NCI-H774 (cell line): ENCODE measurements around the gene NRL.

ENCODE experiments used
- DNase-seq: peaks from one replicate; lab custom pipeline; 2025; lab: John Stamatoyannopoulos, UW

The NRL gene

DNA sequence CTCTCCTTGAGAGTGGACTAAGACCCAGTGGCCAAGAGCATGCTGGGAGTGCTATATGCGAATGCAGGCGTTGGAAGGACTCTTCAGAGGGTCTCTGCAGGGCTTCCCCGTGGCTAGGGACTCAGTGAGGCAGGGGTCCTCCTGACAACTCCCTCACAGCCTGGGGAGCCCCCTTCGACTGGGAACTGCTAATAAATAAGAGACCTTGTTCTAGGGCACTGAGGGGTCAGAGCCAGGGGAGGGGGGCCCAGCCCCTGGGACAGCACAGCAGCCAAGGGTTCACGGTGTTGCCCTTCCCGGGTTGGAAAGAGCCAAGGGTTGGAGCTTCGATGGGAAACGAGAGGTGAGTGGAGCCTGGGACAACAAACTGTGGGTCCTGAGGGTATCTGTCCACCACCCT is 49.3 kb downstream of the NRL start:
- no peak for DNase-seq

DNA sequence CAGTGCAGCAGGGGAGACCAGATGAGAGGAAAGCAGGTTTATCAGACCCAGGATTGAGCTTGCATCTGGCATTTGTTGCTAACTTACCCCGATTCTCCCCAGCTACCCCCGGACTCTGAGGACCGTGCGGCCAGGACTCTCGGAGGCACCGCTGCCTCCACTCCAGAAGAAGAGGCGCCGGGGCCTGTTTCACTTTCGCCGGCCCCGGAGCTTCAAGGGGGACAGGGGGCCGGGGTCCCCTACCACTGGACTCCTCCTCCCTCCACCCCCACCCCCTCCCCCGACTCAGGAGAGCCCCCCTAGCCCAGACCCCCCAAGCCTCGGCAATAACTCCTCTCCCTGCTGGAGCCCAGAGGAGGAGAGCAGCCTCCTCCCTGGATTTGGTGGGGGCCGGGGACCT is 49.9 kb downstream of the NRL start:
- DNase-seq: no peak

DNA sequence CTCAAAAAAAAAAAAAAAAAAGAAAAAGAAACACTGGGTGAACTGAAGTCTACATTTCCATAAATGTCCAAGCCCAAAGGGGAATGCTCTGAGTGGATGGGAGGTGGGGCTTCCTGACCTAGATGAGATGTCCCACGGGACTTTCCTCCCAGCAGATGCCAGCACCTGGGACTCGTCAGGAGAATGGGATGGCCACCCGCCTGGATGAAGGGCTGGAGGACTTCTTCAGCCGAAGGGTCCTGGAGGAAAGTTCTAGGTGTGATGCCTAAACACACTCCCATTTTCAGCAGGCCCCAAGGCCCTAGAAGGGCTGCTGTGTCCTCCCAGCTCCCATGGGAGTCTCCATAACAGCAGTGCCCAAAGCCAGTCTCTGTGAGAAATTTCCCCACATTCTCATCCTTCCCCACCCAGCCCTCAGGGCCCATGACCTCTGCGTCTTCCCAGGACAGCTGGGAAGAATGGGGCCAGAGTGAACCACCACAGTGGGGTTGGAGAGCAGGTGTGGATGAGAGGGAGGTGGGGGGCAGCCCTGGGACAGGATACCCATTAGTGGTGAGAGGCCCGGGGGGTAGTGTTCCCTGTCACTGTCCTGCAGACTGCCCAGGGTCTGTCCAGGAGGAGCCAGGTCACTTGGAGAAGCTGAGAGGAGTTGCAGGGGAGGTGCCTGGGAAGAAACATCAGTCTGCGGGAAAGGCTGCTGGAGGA is 50.5 kb downstream of the NRL start:
- no peak for DNase-seq

DNA sequence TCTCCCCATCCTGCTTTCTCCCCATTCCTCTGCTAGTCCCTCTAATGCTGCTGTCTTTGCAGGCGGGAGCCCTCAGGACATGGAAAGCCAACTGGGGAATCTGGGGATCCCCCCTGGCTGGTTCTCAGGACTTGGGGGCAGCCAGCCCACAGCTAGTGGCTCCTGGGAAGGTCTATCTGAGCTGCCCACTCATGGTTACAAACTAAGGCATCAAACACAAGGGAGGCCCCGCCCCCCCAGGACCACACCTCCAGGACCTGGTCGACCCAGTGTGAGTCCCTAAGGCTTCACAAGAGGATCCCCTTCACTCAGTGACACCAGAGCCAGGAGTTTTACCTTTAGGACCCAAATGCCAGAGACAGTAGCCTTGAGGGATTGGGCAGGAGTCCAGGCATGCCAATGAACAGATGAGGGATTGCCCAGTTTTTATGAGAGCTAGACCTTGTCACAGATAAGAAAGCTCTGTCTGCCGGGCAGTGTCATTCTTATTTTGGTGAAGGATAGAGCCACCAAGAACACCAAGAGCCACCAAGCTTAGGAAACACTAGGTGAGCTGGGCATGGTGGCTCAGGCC is 51.4 kb downstream of the NRL start:
- DNase-seq: no peak

DNA sequence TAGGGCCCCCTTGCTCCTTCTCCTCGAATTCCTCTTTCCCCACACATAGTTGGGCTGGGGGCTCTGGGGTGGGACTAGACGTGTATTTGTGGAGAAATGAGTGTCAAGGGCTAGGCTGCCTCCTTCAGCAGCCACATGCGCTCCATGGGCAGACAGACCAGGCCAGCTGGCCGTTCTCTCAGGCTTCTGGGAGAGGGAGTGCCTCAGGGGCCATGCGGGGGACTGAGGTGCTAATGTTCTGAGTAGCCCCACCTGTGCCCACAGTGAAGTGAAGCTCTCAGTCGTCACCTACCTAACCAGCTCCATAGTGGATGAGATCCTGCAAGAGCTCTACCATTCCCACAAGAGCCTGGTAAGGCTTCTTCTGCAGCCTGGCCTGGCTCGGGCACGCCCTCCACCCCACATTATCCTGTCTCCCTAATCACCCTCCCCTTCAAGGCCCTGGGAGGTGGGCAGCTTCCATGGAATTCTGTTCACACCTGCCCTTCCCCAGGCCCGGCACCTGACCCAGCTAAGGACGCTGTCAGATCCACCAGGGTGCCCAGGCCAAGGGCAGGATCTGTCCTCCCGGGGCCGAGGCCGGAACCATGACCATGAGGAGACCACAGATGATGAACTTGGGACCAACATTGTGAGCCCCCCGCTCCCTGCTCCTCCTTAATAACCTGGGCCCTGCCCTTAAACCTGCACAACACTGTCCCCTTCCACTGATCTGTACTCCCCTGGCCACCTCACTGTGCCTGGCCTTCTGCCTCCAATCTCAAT is 52.4 kb downstream of the NRL start:
- DNase-seq: no peak

DNA sequence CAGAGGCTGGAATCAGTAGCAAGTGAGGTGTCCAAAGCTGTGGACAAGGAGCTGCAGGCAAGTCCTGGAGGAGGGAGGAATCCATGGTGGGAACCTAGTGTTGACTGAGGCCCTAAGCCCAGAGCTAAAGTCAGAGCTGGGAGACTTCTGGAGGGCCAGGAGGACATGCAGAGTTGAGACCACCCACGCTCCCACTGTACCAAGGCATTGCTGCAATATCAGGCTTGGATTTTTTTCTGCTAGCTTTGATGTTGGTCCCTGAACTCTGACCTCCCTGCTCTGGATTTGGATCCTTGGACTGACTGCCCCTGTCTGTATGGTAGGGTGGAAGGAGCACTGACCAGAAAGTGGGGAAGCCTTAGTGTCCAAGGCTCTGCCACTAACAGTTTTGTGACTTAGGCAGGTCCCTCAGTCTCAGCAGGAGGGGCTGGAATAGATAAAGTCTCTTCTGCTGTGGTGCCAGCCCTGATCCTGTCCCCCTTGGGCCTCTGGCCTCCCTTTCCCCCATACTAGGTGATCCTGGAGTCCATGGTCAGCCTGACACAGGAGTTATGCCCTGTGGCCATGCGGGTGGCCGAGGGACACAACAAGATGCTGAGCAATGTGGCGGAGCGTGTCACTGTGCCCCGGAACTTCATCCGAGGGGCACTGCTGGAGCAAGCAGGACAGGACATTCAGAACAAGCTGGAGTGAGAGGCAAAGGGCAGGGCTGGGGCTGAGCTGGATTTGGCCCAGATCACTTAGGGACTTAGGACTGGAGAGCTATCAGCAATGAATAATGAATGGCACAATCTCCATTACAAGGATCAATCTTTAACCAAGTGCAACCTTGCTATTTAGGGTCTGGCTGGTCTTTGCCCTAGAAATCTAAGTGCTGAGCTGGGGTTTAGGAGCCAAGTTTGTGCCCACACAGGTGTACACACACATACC is 53.5 kb downstream of the NRL start:
- no peak for DNase-seq

DNA sequence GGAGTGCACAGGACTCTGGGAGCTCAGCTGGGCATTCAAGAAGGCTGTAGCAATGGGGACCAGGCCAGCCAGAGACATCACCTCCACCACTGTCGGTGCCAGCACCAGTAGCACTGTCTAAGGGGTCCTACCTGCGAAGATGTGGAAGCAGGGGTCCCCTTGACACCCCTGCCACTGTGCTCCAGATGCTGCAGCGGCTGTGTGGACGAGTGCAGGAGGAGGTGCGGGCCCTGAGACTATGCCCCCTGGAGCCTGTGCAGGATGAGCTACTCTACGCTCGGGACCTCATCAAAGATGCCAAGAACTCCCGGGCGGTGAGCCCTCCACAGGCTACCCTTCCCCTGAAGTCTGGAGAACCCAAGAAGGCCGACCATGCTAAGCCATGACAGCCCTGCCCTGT is 54.3 kb downstream of the NRL start:
- no peak for DNase-seq

DNA sequence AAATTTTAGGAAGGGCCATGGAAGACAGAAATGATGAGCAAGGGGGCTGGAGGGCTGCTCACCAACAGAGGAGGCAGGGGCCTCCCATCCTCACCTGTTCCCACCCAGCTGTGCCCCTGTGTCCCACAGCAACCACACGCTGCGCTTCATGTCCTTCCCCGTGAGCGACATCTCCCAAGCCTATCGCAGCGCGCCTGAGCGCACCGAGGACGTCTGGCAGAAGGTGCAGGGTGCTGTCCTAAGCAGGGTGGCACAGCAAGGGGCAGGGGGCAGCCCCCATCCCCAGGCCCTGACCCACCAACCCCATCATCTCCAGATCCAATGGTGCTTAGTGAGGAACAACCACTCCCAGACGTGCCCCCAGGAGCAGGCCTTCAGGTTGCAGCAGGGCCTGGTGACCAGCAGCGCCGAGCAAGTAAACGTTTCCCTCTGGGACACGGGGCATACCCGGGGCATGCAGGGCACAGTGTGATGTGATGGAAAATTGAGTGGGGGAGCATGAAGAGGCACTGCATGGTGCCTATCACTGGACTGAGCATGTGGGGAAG is 54.8 kb downstream of the NRL start:
- DNase-seq: no peak

DNA sequence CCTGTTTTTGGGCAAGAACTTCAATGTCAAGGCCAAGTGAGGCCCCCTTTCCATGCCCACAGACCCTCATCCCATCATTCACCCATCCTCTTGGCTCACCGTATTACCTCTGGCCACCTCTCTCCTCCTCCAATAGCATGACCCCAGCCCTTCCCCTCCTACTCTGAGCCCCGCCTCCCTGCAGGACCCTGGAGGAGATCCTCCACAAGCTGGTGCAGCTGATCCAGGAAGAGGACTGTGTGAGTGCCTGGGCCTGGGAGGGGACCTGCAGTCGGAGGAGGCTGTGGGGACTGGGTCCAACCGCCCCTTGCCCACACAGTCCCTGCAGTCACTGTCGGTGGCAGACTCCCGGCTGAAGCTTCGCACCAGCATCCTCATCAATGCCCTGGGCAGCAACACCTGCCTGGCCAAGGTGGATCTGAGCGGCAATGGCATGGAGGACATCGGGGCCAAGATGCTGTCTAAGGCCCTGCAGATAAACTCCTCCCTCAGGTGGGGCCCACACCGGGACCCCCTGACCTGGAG is 55.7 kb downstream of the NRL start:
- DNase-seq: no peak

DNA sequence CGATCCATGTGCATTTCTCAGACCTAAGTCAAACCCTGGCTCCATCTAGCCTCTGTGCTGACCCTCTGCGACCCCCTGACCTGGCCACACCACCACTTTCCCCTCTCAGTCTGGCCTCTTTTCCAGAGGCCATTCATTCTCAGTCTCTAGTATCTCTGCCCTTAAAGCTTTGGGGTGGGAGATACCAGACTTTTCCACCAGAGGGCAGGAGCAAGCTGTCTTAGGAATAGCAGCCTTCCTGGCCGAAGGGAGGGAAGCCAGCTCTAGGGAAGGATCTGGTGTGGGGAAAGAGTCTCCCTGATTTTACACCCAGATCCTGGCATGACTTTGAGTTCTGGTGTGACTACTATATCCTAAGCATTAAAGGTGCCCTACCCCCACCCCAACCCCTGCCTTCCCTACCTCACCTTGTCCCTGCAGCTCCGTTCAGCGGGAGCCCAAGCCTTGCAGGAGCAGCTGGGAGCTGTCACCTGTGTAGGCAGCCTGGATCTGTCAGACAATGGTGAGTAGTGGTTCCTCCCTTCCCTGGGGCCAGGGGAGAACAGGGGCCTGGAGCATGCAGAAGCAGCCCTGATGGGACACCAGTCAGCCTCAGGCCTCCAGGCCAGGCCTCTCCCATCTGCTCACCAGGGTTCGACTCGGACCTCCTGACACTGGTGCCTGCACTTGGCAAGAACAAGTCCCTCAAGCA is 56.3 kb downstream of the NRL start:
- DNase-seq: peak; percentile 57

DNA sequence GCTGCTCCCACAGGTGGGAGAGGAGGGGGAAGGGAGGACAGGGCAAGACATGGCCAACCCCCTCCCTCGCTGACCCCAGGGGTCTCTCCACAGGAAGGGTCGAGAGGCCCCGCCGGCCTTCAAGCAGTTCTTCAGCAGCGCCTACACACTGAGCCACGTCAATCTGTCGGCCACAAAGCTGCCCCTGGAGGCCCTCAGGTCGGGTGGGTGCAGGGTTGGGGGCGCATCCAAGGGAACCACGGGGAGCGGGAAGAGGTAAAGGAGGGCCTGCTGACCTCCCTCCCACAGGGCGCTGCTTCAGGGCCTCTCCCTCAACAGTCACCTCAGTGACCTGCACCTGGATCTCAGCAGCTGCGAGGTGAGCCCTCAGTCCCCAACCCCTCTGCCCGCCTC is 56.9 kb downstream of the NRL start:
- DNase-seq: no peak

DNA sequence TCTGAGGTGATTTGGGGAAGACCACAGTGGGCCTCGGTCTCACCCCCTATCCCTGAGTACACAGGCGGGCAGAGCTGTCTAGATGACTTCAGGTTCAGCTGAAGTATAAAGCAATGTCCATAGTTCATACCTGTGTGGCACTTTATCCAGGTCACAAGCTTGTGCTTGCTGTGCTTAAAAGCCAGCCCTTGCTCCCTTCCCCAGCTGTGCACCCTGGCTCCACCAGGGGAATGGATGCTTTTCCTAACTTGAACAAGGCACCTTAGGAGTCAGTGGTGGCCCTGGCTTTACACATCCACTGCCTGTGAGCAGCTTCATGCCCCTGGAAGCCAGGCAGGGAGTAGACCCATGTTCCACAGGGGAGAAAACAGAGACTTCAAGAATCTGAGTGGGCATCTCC is 57.5 kb downstream of the NRL start:
- no peak for DNase-seq

DNA sequence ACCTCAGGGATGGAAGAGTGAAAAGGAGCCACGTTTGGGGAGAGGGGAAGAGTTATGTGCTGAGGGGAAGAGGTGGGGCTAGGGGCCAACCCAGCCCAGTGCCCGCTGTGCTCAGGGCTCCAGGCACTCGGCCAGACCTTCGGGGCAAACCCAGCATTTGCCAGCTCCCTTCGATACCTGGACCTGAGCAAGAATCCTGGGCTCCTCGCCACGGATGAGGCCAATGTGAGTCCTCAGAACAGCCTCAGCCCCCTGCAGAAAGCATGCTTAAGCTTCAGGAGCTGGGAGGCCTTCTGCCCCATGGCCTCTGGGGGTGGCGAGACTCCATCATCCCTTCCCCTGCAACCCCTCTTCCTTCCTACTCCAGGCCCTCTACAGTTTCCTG is 58.0 kb downstream of the NRL start:
- DNase-seq: no peak

DNA sequence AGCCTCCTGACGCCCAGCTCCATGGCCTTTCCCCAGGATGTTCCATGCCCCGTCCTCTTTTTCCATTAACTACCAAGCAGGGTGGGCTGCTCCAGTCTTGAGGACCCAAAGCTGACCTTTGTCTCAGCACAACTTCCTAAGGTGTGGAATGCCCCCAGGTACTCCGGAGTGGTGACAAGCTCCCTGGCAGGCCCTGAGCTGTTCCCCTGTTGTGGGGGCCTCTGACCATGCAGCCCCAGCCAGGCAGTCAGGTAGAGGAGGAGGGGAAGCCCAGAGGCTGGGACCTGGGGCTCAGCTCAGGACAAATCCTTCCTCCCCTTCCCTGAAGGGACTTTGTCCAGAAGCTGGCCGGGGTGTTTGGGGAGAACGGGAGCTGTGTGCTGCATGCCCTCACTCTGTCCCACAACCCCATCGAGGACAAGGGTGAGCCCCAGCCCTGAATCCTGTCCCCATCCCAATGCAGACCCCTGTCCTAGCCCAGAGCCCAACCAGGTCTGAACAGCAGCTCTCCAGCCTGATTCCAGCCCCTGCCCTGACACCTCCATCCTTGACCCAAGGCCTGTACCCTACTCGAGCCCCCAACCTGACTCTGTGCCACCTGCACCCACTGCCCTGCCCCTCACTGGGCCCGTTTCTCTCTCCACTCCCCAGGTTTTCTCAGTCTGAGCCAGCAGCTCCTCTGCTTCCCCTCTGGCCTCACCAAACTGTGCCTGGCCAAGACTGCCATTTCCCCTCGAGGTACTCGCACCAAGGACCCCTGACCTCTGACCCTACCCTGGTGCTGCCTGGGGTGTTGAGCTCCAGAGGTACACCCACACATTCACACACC is 58.6 kb downstream of the NRL start:
- no peak for DNase-seq

DNA sequence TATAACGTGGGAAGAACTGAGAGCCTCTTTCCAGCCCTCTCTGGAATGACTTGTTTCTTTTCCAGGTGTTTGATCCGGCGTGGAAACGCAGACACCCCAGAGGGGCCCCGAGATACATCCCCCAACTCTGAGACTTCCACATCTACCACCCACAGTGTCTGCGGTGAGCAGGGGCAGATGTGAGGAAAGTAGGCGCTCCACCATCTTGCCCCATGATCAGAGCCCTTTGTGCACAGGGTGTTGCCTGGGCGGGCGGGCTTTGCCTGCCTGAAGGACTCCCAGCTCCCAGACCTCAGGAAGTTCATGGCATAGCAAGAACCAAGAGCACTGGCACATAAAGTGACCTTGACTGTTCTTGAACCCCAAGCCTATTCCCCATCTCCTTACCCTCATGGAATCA is 60.1 kb downstream of the NRL start:
- DNase-seq: no peak

DNA sequence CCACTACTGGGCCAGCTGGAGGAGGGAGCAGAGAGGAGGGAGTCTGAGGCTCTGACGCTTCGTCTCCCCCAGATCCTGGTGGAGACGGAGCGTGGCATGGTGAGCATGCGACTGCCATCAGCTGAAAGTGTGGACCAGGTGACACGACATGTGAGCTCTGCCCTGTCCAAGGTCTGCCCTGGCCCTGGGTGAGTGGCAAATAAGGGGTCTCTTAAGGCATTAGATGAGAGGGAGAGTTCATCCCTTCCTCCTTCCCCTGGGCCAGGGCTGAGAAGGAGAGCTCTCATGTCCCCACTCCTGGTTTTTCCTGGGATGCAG is 60.5 kb downstream of the NRL start:
- no peak for DNase-seq

DNA sequence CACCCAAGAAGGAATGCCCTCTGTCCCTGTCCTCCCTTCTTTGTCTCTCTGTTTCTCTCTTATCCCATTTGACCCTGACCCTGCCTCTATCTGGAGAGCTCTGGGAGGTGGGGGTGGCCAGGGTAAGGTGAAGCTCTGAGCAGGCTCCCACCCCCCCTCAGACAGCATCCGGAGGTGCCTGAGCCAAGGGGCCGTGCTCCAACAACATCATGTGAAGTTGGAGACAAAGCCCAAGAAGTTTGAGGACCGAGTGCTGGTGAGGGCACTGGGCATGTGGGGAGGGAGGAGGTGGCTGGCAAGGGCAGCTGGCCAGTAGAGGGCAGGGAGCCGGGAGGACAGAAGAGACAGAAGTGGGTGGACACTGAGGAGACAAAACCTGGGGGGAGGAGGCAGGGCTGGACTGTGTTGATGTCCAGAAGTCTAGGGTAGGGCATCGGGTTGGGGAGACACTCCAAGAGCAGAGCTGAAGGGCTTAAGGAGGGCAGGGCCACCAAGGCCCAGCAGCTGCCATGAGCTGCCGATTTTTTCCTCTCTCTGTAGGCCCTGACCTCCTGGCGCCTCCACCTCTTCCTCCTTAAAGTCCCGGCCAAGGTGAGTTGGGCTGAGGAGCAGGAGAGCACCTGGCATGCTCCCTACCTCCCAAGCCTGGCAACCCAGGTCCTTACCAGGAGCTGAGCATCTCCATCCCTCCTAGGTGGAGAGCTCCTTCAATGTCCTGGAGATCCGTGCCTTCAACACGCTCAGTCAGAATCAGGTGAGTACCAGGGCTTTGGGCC is 61.0 kb downstream of the NRL start:
- DNase-seq: no peak

DNA sequence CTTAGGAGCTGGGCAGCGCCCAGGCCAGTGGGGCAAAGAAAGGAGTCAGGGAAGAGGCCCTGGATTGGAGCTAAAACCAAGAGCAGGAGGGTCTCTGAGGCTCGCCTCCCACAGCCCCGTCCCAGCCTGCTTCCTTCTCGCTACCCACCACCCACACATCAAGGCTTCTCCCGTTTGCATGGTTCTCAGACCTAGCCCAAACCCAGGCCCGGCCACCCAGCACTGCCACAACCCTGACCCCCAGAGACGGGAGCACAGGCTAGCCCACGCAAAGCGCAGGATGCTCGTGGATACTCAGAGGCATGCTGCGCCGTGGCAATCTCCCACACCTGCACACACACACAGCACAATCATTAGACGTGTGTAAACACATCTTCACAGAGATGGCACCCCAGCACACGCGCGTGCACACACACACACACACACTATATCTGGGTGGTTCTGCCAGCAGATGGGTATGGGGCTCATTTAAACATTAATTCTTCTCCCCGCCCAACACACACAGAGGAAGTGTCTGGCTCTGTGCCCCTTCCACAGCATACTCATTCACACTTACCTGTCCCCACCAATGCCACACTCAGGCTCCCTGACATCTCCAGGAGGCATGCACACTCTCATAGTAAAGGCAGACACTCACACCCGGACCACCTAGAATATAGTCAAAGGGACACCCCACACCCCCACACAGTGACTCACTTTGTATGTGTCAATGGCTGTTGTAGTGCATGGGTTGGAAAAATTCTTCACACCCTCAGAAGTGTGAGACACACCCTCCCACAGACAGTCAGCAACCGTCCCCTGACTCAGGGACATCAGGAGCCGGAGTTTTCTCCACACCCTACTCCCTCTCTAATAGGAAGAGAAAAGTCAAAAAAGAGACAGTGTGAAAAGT is 61.8 kb downstream of the NRL start:
- DNase-seq: no peak
